ENCODE measurements around the gene EMID1. TPM values are rescaled to one million over a fixed set of nuclear protein-coding genes. Genes with fewer than 3 reads are reported as not detected.
A peak's percentile ranks its signal among the peaks of the same experiment; 100 is the strongest.

Gene EMID1
- total and polyA plus RNA-seq, 7 donors, result 0.13 to 1.3 (median 0.58) TPM

DNA sequence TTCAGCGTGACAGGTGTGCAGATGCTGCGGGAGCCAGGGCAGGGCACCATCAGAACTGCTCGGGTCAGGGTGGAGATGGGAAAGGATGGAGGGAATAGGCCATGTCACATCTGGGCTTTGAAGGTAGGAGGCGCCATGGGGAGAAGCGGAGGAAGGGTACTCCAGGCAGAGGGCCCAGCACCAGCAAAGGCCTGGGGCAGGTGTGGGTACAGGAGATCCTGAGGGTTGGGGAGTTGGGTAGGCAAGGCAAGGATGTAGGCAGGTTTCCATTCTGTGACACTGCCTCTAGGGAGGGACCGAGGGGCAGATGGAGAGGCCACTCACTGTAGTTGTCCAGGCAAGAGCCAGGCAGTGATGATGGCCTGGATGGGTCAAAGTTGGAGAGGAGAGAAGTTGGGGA lies 8.5 kb downstream of the EMID1 start:
- Histone ChIP-seq H3K36me3 (ENCODE audit: insufficient read depth in 1 of 2, low read depth in 1 of 2) (no peaks in the 10 kb centered on the region), H3K27ac (no peak overlapping the region), H3K4me3 (no peak overlapping the region), H3K27me3 (ENCODE audit: insufficient read depth in 3 of 3, low read length in 2 of 3) (no peaks in the 10 kb centered on the region), H3K9me3 (no peaks in the 10 kb centered on the region), H3K4me1 (no peaks in the 10 kb centered on the region)
- intact Hi-C loops (cut with DNase I), result no loop called here
- DNase-seq (no peak), ATAC-seq (no peak)
- WGBS, 3 donors, result 76 to 85% (median 79%) methylated on average over 6 of the region's 6 CpGs
- TF ChIP-seq, protein P1, sequence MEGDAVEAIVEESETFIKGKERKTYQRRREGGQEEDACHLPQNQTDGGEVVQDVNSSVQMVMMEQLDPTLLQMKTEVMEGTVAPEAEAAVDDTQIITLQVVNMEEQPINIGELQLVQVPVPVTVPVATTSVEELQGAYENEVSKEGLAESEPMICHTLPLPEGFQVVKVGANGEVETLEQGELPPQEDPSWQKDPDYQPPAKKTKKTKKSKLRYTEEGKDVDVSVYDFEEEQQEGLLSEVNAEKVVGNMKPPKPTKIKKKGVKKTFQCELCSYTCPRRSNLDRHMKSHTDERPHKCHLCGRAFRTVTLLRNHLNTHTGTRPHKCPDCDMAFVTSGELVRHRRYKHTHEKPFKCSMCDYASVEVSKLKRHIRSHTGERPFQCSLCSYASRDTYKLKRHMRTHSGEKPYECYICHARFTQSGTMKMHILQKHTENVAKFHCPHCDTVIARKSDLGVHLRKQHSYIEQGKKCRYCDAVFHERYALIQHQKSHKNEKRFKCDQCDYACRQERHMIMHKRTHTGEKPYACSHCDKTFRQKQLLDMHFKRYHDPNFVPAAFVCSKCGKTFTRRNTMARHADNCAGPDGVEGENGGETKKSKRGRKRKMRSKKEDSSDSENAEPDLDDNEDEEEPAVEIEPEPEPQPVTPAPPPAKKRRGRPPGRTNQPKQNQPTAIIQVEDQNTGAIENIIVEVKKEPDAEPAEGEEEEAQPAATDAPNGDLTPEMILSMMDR (IDR thresholded peaks at IDR 0.05), result no peak

DNA sequence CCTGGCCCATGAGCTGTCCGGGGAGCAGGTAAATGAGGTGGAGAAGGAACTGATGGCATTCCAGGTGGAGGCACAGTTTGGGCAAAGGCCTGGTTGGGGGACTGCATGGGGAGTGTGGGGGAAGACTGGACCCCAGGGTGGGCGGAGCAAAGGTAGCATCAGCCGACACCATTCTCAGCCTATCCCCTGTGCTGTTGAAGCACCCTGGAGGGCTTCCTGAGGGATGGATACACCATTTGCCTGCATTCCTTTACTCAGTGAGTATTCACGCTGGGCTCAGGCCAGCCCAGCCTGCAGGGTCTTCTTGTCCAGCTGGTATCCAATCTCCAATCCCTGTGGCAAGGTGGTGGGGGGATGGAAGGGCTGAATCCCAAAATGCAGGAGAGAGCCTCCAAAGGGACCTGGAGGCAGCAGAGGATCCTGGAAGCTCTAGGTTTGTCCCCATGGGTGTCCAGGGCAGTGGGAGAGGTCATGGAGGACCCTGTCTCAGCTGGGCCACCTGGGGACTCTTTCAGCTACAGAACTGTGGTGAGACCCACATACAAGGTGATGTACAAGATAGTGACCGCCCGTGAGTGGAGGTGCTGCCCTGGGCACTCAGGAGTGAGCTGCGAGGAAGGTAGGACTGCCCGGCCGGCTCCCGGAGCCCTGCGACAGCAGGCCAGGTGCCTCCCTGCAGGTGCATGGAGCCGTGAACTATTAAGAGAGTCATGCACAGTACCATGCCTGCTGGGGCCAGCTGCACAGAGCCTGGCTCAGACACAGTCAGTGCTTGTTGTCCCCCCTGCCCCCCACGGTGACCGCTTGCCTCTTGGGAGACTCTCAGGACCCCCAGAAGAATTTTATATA lies 9.5 kb downstream of the EMID1 start:
- H3K36me3 ChIP-seq (ENCODE audit: insufficient read depth in 1 of 2, low read depth in 1 of 2), result no peaks in the 10 kb centered on the region
- no peak overlapping the region for H3K27ac ChIP-seq
- DNase-seq (no peak), ATAC-seq (no peak)
- 93 to 96% (median 95%) methylated on average over 14 of the region's 14 CpGs for WGBS, 3 donors
- no peak overlapping the region for H3K4me3 ChIP-seq
- no peaks in the 10 kb centered on the region for H3K27me3 ChIP-seq (ENCODE audit: insufficient read depth in 3 of 3, low read length in 2 of 3)
- TF ChIP-seq, protein P1 (IDR thresholded peaks at IDR 0.05), result no peak
- intact Hi-C loops (cut with DNase I), result no loop called here
- H3K4me1 ChIP-seq, result no peaks in the 10 kb centered on the region
- H3K9me3 ChIP-seq, result no peaks in the 10 kb centered on the region

DNA sequence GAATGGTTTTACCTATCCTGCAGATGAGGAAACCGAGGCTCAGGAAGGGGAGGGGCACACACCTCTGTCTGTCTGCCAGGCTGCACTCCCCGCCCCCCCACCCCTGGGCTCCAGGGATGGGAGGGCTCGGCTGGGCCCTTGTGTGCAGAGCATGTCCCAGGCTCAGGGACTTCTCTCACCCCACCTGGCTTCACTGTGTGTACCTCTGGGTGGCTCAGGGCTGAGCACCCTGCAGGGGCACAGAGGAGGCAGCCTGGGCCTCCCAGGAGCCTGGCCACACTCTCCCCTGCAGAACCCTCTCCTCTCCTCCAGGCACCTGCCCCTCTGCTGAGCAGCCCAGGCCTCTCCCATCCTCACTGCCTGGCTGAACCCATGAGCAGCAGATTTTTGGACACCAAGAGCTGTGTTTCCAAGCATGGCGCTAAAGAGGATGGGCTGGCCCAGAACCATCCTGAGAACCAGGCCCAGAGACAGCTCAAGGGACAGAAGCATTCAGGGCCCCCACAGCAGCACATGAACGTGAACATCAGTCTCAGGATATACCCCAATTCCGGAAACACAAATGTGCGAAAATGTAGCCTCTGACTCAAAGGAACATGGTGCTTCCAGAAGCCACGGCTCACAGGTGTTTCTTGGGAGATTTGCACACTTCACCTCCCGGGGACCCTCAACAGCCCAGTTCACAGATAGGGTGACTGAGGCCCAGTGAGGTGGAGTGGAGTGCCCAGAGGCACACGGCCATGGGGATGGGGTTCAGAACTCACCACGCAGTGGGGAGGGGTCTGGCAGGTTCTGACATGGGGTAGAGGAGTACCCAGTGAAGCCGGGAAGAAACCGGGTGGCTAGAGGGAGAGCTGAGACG lies 10.5 kb downstream of the EMID1 start:
- Histone ChIP-seq H3K9me3 (no peaks in the 10 kb centered on the region), H3K4me1 (no peaks in the 10 kb centered on the region), H3K4me3 (no peak overlapping the region), H3K36me3 (ENCODE audit: insufficient read depth in 1 of 2, low read depth in 1 of 2) (no peaks in the 10 kb centered on the region), H3K27me3 (ENCODE audit: insufficient read depth in 3 of 3, low read length in 2 of 3) (no peaks in the 10 kb centered on the region), H3K27ac (no peak overlapping the region)
- DNase-seq, result no peak
- no peak for ATAC-seq
- intact Hi-C loops (cut with DNase I), result no loop called here
- WGBS, 3 donors, result 70 to 83% (median 71%) methylated on average over 14 of the region's 14 CpGs
- TF ChIP-seq, protein P1 (IDR thresholded peaks at IDR 0.05), result no peak

DNA sequence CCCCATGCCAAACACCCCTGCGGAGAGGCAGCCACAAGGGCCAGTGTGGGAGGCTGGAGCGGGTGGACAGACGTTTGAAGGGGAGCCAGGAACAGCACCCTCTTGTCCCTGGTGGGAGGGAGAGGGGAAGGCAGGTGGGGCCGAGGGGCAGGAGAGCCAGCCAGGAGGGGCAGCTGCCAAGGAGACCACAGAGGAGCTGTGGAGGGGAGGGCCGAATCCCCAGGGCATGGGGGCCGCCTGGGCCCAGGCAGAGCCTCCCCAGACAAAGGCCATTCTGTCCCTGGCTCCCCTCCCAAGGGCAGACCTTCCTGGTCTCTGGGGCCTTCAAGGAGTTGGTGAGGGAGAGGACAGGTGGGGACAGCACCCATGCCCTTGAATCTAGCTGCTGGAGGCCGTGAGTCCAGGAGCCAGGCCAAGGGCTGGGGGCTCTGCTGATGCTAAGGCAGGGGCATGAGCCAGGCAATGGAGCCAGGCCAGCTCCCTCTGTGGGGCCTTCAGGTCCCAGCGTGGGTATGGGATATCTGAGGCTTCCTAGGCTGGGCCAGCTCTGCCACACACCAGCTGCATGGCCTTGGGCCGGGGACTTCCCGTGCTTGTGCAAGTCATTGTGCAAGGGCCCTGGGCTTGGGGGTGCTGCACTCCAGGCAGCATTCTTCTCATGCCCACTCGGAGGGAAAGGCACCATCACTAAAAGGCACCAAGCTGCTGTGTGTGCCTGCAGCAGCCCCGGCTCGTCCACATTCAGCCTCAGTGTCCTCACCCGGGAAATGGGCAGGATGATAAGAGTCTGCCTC lies 11.4 kb downstream of the EMID1 start:
- intact Hi-C loops (cut with DNase I), result no loop called here
- no peak overlapping the region for H3K4me3 ChIP-seq
- TF ChIP-seq, protein P1 (IDR thresholded peaks at IDR 0.05), result no peak
- no peaks in the 10 kb centered on the region for H3K36me3 ChIP-seq (ENCODE audit: insufficient read depth in 1 of 2, low read depth in 1 of 2)
- no peak overlapping the region for H3K27ac ChIP-seq
- H3K9me3 ChIP-seq, result no peaks in the 10 kb centered on the region
- H3K27me3 ChIP-seq (ENCODE audit: insufficient read depth in 3 of 3, low read length in 2 of 3), result no peaks in the 10 kb centered on the region
- no peaks in the 10 kb centered on the region for H3K4me1 ChIP-seq
- peak; percentile 56 to 75 for DNase-seq
- peak; percentile 53 to 77 (median 68) for ATAC-seq
- 50 to 71% (median 51%) methylated on average over 13 to 14 of the region's 14 CpGs for WGBS, 3 donors

Data from psoas muscle (tissue), 8 donors.